ENCODE results near the gene KERA.
"Not testable (repeated sequence)": the region's sequence is repeated elsewhere in the genome, so short reads cannot be mapped to it uniquely, and the experiment has no call there.

Gene KERA, protein sequence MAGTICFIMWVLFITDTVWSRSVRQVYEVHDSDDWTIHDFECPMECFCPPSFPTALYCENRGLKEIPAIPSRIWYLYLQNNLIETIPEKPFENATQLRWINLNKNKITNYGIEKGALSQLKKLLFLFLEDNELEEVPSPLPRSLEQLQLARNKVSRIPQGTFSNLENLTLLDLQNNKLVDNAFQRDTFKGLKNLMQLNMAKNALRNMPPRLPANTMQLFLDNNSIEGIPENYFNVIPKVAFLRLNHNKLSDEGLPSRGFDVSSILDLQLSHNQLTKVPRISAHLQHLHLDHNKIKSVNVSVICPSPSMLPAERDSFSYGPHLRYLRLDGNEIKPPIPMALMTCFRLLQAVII
- total RNA-seq = 0 to 0.55 (median 0) reads per million in 17 experiments

DNA sequence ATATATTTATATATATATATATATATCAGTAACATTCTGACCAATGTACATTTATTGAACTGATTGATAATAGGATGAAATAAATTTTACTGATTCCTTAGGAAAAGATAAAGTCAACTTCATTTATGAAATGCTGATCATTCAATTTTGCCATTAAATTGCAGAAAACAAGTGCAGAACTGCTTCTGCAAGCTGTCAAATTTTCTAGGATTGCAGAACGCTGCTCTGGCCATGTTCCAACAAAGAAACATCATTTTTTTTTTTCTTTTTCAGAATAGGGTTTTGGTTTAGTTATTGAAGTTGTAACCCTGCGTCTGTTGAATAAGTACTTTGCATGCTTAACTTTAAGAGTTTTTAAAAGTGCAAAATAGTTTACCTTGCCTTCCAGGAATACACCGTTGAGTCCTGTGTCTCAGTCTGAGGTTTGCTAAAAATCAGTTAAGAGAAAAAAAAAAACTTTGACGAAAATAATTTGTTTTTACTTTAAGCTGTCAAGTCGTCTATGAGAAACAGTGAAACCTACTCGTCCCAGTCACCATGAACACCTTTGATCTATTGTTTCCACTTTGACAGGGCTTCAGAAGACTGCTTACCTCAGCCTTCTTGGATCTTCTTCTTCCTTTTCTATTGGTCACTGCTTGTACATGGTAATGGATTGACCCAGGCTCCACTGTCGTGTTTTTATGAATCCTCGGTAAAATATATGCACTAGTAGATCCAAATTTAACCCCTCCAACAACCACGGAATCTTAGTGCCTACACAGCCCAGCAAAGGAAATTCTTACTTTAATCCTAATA lies at the start of gene KERA:
KERA (minus strand) TSS at position 657 of the 798 bp plus-strand sequence. CDS start 1,743 bp downstream, outside the sequence.
- no peak for DNase-seq

DNA sequence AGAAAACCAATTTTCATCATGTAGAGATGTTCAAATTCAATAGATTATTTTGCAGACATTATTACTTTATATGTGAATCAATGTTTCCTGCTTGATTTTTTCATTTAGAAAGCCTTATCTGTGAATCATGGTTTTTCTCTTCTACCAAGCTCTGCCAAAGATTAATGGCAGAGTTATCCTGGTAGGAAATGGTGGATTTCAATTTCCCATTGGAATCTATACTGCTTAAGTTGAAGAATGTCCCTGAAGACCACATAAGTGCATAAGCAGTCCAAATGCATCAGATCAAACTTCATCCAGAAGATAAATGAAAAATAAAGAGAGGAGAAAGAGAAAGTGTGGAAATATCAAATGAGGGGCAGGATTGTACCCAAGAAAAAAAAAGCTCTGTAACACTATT lies 48.5 kb upstream of the KERA start:
- no peak for DNase-seq

DNA sequence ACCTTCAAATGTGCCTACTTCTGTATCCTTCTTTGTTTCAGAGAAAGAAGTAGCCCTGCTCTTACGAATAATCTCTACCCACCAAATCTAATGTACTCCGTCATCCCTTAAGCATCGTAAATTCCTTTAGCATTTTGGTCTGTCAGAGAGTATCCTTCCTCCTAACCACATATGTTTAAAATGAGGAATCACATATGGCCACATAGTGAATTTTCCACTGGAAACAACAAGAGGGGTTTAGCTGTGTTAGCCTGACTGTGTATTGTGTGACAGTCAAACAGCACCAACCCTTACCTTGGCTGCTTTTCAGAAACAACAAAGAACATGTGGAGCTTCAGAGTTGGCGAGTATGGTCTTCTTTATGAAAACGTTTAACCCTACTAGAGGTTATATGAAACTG lies 48.0 kb upstream of the KERA start:
- DNase-seq = no peak

- DNase-seq = no peak
Observed at GRCh38 chr12:91104812-91105466, 47.1 kb upstream of the KERA start.

GRCh38 chr12:91103624-91104023 lies 45.8 kb upstream of the KERA start:
- DNase-seq = no peak

- DNase-seq = no peak
Observed at GRCh38 chr12:91103101-91103500, 45.3 kb upstream of the KERA start.

DNA sequence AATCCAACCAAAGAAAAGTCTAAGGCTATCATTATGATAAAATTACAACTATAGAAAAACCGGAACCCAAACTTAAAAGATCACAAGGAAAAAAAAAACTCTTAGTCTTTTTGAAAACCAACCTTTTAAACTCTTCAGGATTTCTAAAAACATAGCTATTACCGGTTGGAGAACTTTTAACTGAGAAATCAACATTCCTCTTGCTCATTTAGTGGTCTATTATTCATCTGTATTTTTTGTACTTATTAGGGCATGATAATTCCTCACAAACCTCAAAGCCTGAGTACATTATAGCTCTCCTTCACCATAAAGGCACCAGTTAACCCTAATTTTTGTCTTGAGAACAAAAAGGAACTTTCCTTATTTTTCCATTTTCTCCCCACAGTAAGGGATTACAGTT lies 43.1 kb upstream of the KERA start:
- peak in 2 of 4 experiments; percentile 14 to 37 for DNase-seq

GRCh38 chr12:91099836-91100235 lies 42.0 kb upstream of the KERA start:
- DNase-seq = no peak

DNA sequence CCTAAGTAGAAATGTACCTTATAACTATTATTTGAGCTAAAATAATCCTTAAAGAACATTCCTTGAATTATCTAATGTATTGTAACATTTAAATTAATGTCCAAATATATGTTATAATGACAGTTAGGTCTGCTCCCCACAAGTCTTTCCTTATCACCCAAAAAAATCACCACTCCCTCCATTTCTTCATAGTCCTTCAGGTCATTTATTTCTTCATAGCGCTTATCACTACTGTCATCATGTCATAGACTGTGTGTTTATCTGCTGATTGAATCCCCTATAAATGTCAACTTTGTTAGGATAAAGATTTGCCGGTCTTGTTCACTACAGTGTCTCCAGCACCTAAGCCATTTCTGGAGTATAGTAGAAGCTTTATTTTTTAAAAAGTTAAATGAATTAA lies 41.5 kb upstream of the KERA start:
- no peak for DNase-seq

GRCh38 chr12:91098941-91099340 lies 41.1 kb upstream of the KERA start:
- peak in 2 of 4 experiments; percentile 1 to 6 for DNase-seq

- no peak for DNase-seq
Observed at GRCh38 chr12:91098461-91098860, 40.6 kb upstream of the KERA start.

- no peak for DNase-seq
Observed at GRCh38 chr12:91094957-91095356, 37.1 kb upstream of the KERA start.

DNA sequence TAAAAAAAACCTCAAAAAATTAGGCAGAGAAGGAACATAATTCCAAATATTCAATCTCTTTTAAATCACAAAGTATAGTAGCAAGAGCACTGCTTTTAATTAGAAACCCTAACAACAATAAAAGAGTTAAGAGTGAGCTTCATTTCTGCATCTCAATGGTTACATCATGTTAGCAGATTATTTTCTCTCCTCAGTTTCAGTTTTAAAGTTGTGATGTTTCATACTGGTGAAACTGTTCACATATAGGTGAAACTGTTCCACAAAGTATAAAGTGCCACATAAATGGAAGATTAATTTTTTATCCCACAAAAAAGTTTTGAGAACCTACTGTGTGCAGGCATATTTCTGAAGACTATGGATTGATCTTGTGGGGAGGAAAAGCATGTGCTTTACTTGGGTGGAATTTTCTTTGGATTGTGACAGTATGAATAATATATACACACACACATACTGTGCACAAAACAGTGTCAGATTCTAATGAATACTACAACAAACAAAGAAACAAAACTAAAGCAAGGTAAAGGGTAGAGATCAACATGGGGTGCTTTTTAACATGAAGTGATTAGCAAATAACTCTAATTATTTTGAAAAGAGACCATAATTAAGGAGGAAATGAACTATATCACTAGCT lies 36.3 kb upstream of the KERA start:
- DNase-seq = no peak

GRCh38 chr12:91093341-91093740 lies 35.5 kb upstream of the KERA start:
- DNase-seq = no peak

DNA sequence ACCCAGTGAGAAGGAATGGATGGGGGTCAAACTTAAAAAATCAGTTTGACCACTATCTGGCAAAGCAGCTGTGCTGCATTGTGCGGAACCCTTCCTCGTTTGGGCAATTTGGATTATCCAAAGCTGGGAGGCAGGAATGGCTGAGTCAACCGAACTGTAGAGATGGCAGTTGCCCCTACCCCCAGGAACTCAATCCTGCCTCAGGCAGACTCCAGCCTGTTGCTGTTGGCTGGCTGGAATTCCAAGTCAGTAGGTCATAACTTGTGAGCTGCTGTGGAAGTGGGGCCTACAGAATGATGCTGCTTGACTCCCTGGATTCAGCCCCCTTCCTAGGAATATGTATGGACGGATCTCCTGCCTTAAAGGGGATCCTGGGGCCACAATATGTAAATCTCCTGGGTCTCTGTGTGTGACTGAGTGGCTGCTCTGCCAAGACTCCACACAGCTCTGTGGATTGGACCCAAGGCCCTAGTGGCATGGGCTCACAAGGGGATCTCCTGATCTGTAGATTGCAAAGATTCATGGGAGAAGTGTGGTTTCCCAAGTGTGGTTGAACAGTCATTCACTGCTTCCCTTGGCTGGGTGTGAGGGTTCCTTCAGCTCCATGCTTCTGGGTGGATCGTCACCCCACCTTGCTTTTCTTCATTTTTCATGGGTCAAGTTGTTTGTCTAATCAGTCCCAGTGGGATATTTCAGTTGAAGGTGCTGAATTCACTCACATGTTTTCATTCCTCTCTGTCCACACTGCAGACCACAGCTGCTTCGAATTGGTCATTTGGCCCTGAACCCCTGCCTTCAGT lies 34.3 kb upstream of the KERA start:
- DNase-seq = no peak

- DNase-seq = not testable (repeated sequence)
Observed at GRCh38 chr12:91089953-91090352, 32.1 kb upstream of the KERA start.

GRCh38 chr12:91080041-91080440 lies 22.2 kb upstream of the KERA start:
- DNase-seq = no peak

DNA sequence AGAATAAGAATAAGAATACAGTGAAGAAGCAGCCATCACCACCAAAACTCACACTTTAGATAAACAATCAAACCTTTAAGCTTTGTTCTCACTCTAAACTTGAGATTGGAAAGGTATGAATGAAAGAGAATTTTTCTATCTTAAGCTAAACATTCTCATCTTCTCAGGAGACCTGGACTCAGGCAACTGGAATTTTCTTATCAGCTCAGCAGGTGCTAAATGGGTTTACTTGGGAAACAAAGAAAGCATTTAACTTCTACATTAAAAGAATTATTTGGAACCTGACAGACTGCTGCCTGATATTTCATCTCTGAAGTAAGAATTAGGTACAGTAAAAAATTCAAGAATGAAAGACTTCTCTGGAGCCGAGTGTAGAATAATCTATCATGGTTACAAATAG lies 20.7 kb upstream of the KERA start:
- no peak for DNase-seq

- no peak for DNase-seq
Observed at GRCh38 chr12:91077228-91077954, 19.6 kb upstream of the KERA start.

GRCh38 chr12:91074851-91075250 lies 17.0 kb upstream of the KERA start:
- no peak for DNase-seq

DNA sequence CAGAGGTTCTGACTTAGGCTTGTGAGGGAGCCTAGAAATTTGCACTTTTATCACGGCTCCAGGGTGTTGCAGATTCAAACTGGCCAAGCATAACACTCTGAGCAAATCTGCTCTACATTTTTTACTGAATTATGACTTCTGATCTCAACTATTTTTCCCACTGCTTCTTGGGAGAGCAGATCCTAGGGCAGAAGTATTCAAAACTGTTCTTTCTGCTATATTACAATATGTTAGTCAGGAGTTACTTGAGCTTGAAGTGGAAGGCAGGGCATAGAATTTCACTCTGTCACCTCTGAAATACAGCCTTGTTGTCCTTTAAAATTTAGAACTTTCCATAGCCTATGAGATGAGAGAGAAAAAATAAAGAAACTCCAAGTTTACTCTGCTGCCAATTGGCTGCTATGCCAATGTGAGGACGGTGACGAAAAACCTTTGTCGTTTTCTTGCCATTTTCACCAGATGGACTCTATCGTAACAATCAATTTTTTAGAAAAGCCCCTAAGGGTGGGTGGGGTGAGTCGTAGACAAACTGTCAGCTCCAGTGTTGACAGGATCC lies 16.4 kb upstream of the KERA start:
- no peak for DNase-seq
